NCI-H69 (cell line): Measurements from ENCODE around the gene PSMF1.

ENCODE experiments used
- DNase-seq: peaks from one replicate; lab custom pipeline; 2025; lab: John Stamatoyannopoulos, UW

Gene PSMF1

DNA sequence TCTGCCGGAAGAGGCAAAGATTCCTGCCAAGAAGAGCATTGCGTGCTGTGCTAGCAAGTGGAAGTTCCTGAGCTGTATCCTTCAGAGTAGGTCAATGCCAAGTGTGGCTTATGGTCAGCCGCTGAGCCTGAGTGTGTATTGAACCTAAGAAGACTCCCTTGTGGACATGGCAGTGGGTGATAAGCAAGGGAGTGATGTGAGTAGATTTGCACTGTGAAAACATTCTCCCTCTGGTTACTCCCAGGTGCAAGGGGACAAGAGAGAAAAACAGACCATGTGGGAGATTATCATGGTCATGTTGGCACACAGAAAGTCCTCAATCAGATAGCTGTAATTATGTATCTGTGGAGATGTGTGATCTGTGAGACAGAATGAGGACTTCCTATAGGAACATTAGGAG lies 72.4 kb downstream of the PSMF1 start:
- no peak for DNase-seq

GRCh38 chr20:1191299-1191698 lies 72.9 kb downstream of the PSMF1 start:
- DNase-seq, result no peak

GRCh38 chr20:1195226-1195625 lies 76.8 kb downstream of the PSMF1 start:
- no peak for DNase-seq

- no peak for DNase-seq
Measured at GRCh38 chr20:1196634-1197033, 78.2 kb downstream of the PSMF1 start.

DNA sequence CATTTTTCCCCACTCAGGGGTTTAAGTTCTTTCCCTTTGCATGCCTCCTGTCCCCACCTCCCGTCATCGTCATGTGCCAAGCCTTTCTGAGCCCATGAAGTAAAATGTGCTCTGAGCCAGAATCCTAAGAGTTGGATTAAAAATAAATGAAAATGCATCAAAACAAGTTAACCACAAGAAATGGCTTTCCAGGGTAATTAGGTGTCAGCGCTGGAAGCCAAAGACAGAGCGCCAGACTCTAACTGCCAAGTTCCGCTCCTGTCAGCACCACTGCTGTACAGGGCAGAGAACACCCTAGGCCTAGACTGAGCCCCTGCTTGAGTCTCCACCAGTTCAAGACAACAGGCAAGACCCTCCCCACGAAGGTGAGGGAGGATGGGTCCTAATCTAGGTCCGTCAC lies 79.4 kb downstream of the PSMF1 start:
- no peak for DNase-seq

GRCh38 chr20:1198751-1199150 lies 80.3 kb downstream of the PSMF1 start:
- DNase-seq, result no peak

GRCh38 chr20:1199212-1199873 lies 80.9 kb downstream of the PSMF1 start:
- DNase-seq, result no peak

DNA sequence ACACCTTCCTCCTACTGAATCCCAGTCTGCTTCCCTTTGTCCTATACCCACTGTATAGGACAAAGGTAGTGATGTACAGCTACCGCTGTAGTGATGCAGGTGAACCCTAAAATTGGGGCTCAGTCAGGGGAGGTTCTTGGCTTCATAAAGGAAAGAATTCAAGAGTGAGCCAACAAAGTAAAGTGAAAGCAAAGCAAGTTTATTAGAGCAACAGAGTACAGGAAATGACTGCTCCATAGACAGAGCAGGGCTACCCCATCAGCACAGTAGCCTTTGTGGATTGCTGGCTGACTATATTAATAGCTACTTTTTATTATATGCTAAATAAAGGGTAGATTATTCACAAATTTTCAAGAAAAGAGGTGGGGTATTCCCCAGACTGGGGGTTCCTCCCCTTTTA lies 81.6 kb downstream of the PSMF1 start:
- DNase-seq, result no peak

DNA sequence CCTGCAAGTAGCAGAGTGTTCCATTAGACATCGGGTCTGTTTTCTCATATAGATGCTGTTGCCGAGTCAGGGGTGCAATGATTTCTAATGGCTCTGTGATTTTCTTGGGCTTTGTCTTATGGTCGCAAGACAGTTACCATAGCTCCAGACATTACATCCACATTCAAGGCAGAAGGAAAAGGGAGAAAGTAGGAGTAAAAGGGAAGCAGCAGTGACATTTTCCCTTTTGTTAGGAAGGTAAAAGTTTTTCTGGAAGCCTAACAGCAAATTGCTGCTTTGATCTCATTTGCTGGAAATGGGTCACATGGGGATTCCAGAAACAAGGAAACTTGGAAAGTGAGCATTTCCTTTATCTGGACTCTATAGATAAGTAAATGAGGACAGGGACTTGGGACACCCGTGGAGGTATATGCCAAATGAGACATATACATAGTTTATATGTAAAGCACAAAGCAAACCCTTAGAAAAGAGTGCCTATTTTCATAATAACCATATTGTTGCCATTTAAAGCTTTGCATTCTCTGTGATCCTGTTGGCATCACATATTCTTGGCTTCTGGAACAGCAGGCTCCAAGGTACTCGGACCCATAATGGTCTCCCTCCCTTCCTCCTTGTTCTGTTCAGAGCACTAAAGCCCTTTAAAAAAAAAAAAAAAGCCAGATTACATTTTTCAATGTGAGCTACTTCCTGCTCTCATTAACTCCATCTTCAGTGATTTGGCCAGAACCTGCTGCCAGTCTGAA lies 84.5 kb downstream of the PSMF1 start, which contains the start of gene C20orf202:
Gene C20orf202, plus strand, starts transcription at position 693 of the 743 bp plus-strand sequence. CDS start 132 bp downstream, outside the sequence.
- DNase-seq, result no peak

DNA sequence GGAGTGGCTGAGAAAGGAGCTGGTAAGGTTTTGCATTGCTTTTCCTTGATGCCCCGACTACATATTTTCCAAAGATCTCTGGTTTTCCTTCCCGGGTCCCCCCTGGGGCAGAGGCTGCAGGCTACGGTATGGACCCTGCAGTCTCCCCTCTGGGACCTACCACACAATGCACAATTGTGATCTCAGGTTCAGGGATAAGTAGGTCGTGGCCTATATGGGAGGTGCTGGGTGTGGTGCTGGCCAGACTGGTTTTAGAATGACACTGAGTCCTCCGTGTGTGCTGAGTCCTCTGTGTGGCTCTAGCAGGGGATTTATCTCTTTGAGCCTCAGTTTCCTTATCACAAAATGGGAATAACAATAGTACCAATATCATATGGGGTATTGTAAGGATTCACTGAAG lies 85.2 kb downstream of the PSMF1 start:
- no peak for DNase-seq

GRCh38 chr20:1204113-1204512 lies 85.7 kb downstream of the PSMF1 start:
- no peak for DNase-seq

GRCh38 chr20:1204576-1204975 lies 86.2 kb downstream of the PSMF1 start:
- DNase-seq, result no peak

GRCh38 chr20:1205802-1206201 lies 87.4 kb downstream of the PSMF1 start:
- DNase-seq, result no peak

DNA sequence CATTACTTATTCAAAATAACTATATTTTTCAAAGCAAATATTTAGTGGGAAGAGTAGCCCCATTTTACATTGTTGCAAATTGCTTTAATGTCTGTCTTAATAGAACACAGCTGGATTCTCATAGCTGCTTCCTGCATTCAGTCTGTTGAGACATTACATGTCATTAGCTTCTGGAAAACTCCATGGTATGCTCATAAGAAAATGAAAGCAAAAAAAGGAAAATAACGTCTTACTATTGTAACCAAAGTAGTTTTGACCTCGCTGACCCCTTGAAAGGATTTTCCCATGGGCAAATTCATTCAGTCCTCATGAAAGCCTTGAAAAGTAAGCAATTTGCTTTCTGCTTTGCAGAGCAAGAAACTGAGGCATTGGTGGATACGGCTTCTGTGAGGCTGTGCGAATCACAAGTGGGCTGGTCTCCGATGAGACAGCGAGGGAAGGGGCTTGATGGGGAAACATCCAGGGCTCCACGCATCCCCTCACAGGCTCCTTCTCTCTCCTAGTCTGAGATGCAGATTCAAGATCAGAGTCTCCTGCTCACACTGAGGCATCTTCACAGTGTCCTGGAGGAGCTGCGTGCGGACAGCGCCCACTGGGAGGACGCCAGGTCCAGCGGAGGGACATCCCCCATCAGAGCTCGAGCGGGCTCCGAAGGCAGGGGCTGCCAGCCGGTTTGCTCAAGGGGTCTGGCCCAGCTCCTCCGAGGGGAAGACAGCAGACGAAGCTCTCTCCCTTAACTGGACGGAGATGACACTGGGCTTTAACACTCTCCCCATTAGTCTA lies 88.2 kb downstream of the PSMF1 start:
- DNase-seq, result no peak

DNA sequence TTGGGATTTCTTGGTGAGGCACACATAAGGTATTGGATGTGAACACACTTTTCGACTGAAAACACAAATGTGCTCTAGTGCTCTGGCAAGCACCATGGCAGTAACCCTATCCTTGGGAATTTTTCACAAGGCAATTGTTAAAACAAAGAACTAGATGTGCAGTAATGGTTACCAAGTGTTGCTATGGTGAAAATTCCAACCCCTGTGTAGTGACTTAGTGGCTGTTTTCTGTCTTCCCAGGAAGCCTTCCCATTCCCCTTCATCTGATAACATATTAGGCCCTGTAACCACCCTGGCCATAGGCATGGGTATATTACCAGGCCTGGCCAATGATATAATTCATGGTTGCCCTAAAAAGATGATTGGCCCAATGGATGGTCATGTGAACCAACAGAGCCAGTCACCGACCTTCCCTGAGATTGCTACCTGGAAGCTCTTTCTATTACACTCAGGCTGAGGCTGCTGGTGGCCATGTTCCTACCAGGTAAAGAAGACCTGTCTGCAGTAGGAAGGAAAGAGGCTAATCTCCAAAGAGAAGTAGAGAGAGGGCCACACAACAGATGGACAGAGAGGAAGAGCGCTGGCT lies 89.0 kb downstream of the PSMF1 start:
- DNase-seq, result no peak

GRCh38 chr20:1209447-1210387 lies 91.3 kb downstream of the PSMF1 start:
- DNase-seq, result no peak

DNA sequence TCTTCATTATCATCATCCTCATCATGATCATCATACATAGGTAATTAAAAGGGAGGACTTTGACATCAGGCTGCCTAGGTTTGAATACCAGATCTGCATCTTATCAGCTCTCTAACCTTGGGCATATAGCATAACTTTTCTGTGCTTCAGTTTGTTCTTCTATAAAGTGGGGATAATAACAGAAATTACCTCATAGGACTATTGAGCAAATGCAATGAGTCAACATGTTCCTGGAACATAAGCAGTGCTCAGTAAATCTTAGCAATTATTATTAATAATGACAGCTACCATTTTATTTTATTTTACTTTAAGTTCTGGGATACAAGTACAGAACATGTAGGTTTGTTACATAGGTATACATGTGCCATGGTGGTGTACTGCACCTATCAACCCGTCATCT lies 92.1 kb downstream of the PSMF1 start:
- DNase-seq, result no peak

GRCh38 chr20:1212023-1212422 lies 93.6 kb downstream of the PSMF1 start:
- no peak for DNase-seq

GRCh38 chr20:1212607-1213396 lies 94.4 kb downstream of the PSMF1 start:
- peak; percentile 77 for DNase-seq

DNA sequence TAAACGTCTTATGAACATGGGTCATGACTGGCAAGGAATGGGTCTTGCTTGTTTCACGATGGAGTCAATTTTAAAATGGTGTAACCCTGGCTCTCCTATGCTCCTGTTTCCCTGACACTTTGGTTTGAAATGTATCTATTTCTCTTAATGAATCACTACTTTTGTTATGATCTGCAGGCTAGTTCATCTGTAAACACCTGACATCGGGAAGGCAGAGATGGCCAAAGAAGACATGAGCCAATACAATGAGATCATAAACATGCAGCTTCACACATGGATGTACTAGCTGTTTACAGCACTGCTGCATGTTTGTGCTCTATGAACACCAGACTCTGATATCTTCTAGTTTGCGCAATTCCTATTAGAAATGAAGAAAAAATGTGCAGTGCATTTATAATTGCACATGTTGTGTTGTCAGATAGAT lies 96.4 kb downstream of the PSMF1 start:
- DNase-seq, result no peak
